Sigmoid colon (tissue), 4 donors: ENCODE measurements around the gene B3GLCT.

Experiments
- CTCF ChIP-seq, 4 experiments: fragments of 450-650 bp in 3 of 4; fragments of 200-600 bp in 1 of 4; IDR thresholded peaks; one replicate each; pipeline ENCODE4 v1.5.1; 2016 to 2019; ENCODE audit warnings: antibody characterized with exemption in 4 of 4, mild to moderate bottlenecking in 3 of 4, moderate library complexity in 2 of 4
- EP300 ChIP-seq, 4 donors: sonication (generic); formaldehyde crosslinking; IDR thresholded peaks; one replicate each; pipeline ENCODE4 v1.6.1; 2017; ENCODE audit warnings: antibody characterized with exemption in 4 of 4
- POLR2A ChIP-seq, 2 donors: fragments of 450-650 bp; IDR thresholded peaks; one replicate each; pipeline ENCODE4 v1.6.1; 2016; ENCODE audit warnings: antibody characterized with exemption in 2 of 2, mild to moderate bottlenecking in 2 of 2, moderate library complexity in 2 of 2
- POLR2AphosphoS5 ChIP-seq, 4 donors: sonication (generic); formaldehyde crosslinking; IDR thresholded peaks; one replicate each; pipeline ENCODE4 v1.6.1; 2017; ENCODE audit warnings: antibody characterized with exemption in 4 of 4

DNA sequence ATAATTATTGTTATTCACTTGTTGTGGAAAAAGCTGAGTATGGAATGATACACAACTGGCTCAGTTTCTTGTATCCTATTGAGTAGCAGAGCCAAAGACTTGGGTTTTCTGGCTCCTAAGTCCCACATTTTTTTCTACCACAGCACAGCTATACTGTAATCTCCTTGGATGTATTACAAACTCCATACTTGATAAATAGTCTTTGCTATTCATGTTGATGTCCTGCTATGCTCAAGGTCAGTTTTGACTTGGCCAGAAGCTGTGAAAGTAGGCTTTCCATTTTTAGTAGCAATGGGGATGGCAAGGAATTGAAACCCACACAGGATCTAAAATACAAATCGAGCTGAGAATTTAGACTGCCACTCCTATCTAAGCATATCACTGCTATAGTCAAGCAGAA is 79.1 kb downstream of the B3GLCT start:
- TF ChIP-seq CTCF (IDR thresholded peaks at IDR 0.05) (no peak), EP300 (IDR thresholded peaks at IDR 0.05) (no peak), POLR2A (IDR thresholded peaks at IDR 0.05) (no peak), POLR2AphosphoS5 (IDR thresholded peaks at IDR 0.05) (no peak)
